H9 (cell line): ENCODE measurements around the gene CDC37L1. TPM values are rescaled to one million over a fixed set of nuclear protein-coding genes. Genes with fewer than 3 reads are reported as not detected.

Source experiments
- DNase-seq: peaks from one replicate; pipeline ENCODE4 v3.0.0-alpha.2; 2017
- H2AFZ ChIP-seq: one replicate; pipeline ENCODE4 v1.6.1; 2013; ENCODE audit warnings: mild to moderate bottlenecking, low read length, control low read depth, moderate library complexity
- H2AK5ac ChIP-seq: 2 replicates; pipeline ENCODE4 v1.6.1; 2013; ENCODE audit warnings: low read length, control low read depth, mixed read lengths; ENCODE audit not compliant: insufficient read length
- H2BK120ac ChIP-seq: one replicate; pipeline ENCODE4 v1.6.1; 2013; ENCODE audit warnings: low read depth, mild to moderate bottlenecking, low read length, control low read depth, inconsistent platforms; ENCODE audit not compliant: poor library complexity, severe bottlenecking
- H2BK12ac ChIP-seq: 2 replicates; pipeline ENCODE4 v1.6.1; 2013; ENCODE audit warnings: low read length, control low read depth, mixed read lengths, low read depth; ENCODE audit not compliant: insufficient read length
- H2BK15ac ChIP-seq: 2 replicates; pipeline ENCODE4 v1.6.1; 2013; ENCODE audit warnings: low read depth, low read length, control low read depth
- H2BK20ac ChIP-seq: one replicate; pipeline ENCODE4 v1.6.1; 2013; ENCODE audit warnings: low read depth, mild to moderate bottlenecking, low read length, control low read depth, inconsistent platforms; ENCODE audit not compliant: poor library complexity, severe bottlenecking
- H2BK5ac ChIP-seq: 2 replicates; pipeline ENCODE4 v1.6.1; 2013; ENCODE audit warnings: low read length, control low read depth, mixed read lengths; ENCODE audit not compliant: insufficient read length
- H3K14ac ChIP-seq: 2 replicates; pipeline ENCODE4 v1.6.1; 2013; ENCODE audit warnings: low read length, control low read depth; ENCODE audit not compliant: insufficient read depth
- H3K18ac ChIP-seq: 2 replicates; pipeline ENCODE4 v1.6.1; 2013; ENCODE audit warnings: low read depth, mild to moderate bottlenecking, mixed read lengths, low read length, control low read depth; ENCODE audit not compliant: insufficient read length
- H3K23ac ChIP-seq: 2 replicates; pipeline ENCODE4 v1.6.1; 2013; ENCODE audit warnings: low read length, control low read depth, mixed read lengths, low read depth; ENCODE audit not compliant: insufficient read length
- H3K23me2 ChIP-seq: 2 replicates; pipeline ENCODE4 v1.6.1; 2013; ENCODE audit warnings: low read depth, mild to moderate bottlenecking, mixed read lengths, low read length, control low read depth; ENCODE audit not compliant: insufficient read length, poor library complexity, severe bottlenecking
- H3K27ac ChIP-seq: 2 replicates; pipeline ENCODE4 v1.5.1; 2013; ENCODE audit warnings: low read length, control low read depth, mixed read lengths, low read depth; ENCODE audit not compliant: insufficient read length
- H3K27me3 ChIP-seq: 2 replicates; pipeline ENCODE4 v1.6.1; 2013; ENCODE audit warnings: low read length, control low read depth, inconsistent platforms; ENCODE audit not compliant: insufficient read depth
- H3K4ac ChIP-seq: 2 replicates; pipeline ENCODE4 v1.6.1; 2013; ENCODE audit warnings: low read depth, mild to moderate bottlenecking, control low read depth, inconsistent platforms, low read length, moderate library complexity
- H3K4me1 ChIP-seq: 2 replicates; pipeline ENCODE4 v1.6.1; 2013; ENCODE audit warnings: low read length, control low read depth, inconsistent platforms; ENCODE audit not compliant: insufficient read depth
- H3K4me2 ChIP-seq: 2 replicates; pipeline ENCODE4 v1.6.1; 2013; ENCODE audit warnings: low read length, control low read depth, mixed read lengths; ENCODE audit not compliant: insufficient read length, insufficient read depth
- H3K56ac ChIP-seq: 2 replicates; pipeline ENCODE4 v1.6.1; 2013; ENCODE audit warnings: low read depth, mild to moderate bottlenecking, mixed read lengths, low read length, control low read depth; ENCODE audit not compliant: insufficient read length
- H3K79me1 ChIP-seq: 2 replicates; pipeline ENCODE4 v1.6.1; 2013; ENCODE audit warnings: low read depth, mild to moderate bottlenecking, moderate library complexity, low read length, control low read depth, inconsistent platforms; ENCODE audit not compliant: insufficient read depth, poor library complexity, severe bottlenecking
- H3K79me2 ChIP-seq: 2 replicates; pipeline ENCODE4 v1.6.1; 2013; ENCODE audit warnings: low read length, control low read depth, inconsistent platforms; ENCODE audit not compliant: insufficient read depth
- H3K9ac ChIP-seq: 2 replicates; pipeline ENCODE4 v1.6.1; 2013; ENCODE audit warnings: low read length, control low read depth, mixed read lengths; ENCODE audit not compliant: insufficient read length; ENCODE audit errors: extremely low read depth
- H3K9me3 ChIP-seq: one replicate; pipeline ENCODE4 v1.6.1; 2013; ENCODE audit warnings: low read depth, low read length, inconsistent platforms; ENCODE audit not compliant: control insufficient read depth
- H3T11ph ChIP-seq: one replicate; pipeline ENCODE4 v1.6.1; 2013; ENCODE audit warnings: mild to moderate bottlenecking, low read length, control low read depth, inconsistent platforms
- H4K20me1 ChIP-seq: one replicate; pipeline ENCODE4 v1.6.1; 2013; ENCODE audit not compliant: control insufficient read depth, insufficient read length, insufficient read depth
- H4K5ac ChIP-seq: 2 replicates; pipeline ENCODE4 v1.6.1; 2013; ENCODE audit warnings: low read depth, mild to moderate bottlenecking, mixed read lengths, low read length, control low read depth; ENCODE audit not compliant: insufficient read length
- H4K8ac ChIP-seq: replicated peaks from 2 replicates; pipeline ENCODE4 v1.6.1; 2013; ENCODE audit warnings: low read length, control low read depth, mixed read lengths, low read depth; ENCODE audit not compliant: insufficient read length
- H4K91ac ChIP-seq: 2 replicates; pipeline ENCODE4 v1.6.1; 2013; ENCODE audit warnings: low read depth, mild to moderate bottlenecking, moderate library complexity, mixed read lengths, low read length, control low read depth; ENCODE audit not compliant: insufficient read length
- H3K27ac Mint-ChIP-seq, 3 experiments: 2 replicates in 2 of 3; 3 replicates in 1 of 3; pipeline ENCODE4 v1.8.0; 2020 to 2021; ENCODE audit warnings: mixed read lengths in 3 of 3, mild to moderate bottlenecking in 1 of 3, moderate library complexity in 1 of 3
- H3K27me3 Mint-ChIP-seq: 2 replicates; pipeline ENCODE4 v1.8.0; 2021; ENCODE audit warnings: low read depth, mild to moderate bottlenecking, moderate library complexity, mixed read lengths
- H3K36me3 Mint-ChIP-seq, 3 experiments: 2 replicates in 2 of 3; 3 replicates in 1 of 3; pipeline ENCODE4 v1.8.0; 2020 to 2021; ENCODE audit warnings: low read depth in 3 of 3, mixed read lengths in 3 of 3; ENCODE audit not compliant: insufficient read depth in 1 of 3
- H3K4me1 Mint-ChIP-seq, 2 experiments: 2 replicates each; pipeline ENCODE4 v1.8.0; 2020; ENCODE audit warnings: mixed read lengths in 2 of 2
- H3K4me3 Mint-ChIP-seq, 2 experiments: 2 replicates in 1 of 2; 3 replicates in 1 of 2; pipeline ENCODE4 v1.8.0; 2020 to 2021; ENCODE audit warnings: mild to moderate bottlenecking in 2 of 2, mixed read lengths in 2 of 2, moderate library complexity in 1 of 2
- H3K9me3 Mint-ChIP-seq, 2 experiments: 2 replicates in 1 of 2; 3 replicates in 1 of 2; pipeline ENCODE4 v1.8.0; 2020; ENCODE audit warnings: mild to moderate bottlenecking in 2 of 2, mixed read lengths in 2 of 2, moderate library complexity in 1 of 2
- CTCF ChIP-seq: fragments of 200-600 bp; sonication (generic); conservative IDR thresholded peaks from 3 replicates; pipeline ENCODE4 v1.8.0; 2021; ENCODE audit warnings: antibody characterized with exemption, mild to moderate bottlenecking
- WGBS: extraction: QIAGEN DNeasy Blood & Tissue Kit; methylation state at CpG from one replicate; pipeline ENCODE4 v1.1.7; 2013; ENCODE audit warnings: missing lambda C conversion rate, low lambda C conversion rate, mixed read lengths; ENCODE audit not compliant: insufficient read length; ENCODE audit errors: extremely low coverage; 5-methylcytosine and 5-hydroxymethylcytosine counted together
- total RNA-seq: library from RNA; stranded (reverse); gene quantifications from 2 replicates; pipeline ENCODE4 v1.2.1, GENCODE V29; 2021

The CDC37L1 gene
- total RNA-seq, 1 experiment from 2014 or later = 17.6 TPM

GRCh38 chr9:4656621-4657020 is 22.7 kb upstream of the CDC37L1 start:
- Histone ChIP-seq H3K27me3 (no peaks in the 10 kb centered on the region), H3T11ph (no peak overlapping the region), H3K4me1 (no peaks in the 10 kb centered on the region), H2BK12ac (no peak overlapping the region), H3K9me3 (no peaks in the 10 kb centered on the region), H4K20me1 (no peaks in the 10 kb centered on the region), H3K4ac (no peak overlapping the region), H3K79me1 (no peaks in the 10 kb centered on the region), H3K4me2 (no peak overlapping the region), H3K18ac (no peak overlapping the region), H4K8ac (no peak overlapping the region), H3K14ac (no peak overlapping the region), H4K91ac (no peak overlapping the region), H2BK15ac (no peak overlapping the region), H2AFZ (no peak overlapping the region), H3K23me2 (no peaks in the 10 kb centered on the region), H4K5ac (no peak overlapping the region), H3K79me2 (no peaks in the 10 kb centered on the region), H3K27ac (no peak overlapping the region), H3K9ac (no peak overlapping the region), H3K23ac (no peak overlapping the region), H2BK120ac (no peak overlapping the region), H3K56ac (no peak overlapping the region), H2BK20ac (no peak overlapping the region), H2AK5ac (no peak overlapping the region), H2BK5ac (no peak overlapping the region)
- no CpG with 5 or more reads among the region's 3 CpGs for WGBS
- Mint-ChIP-seq H3K27ac (peak overlapping the region in 1 of 3 experiments; percentile 84; a peak in 2 of 7 replicates), H3K4me3 (no peak overlapping the region), H3K9me3 (peaks cover 2% of the 10 kb centered on the region in 2 experiments; a peak in 2 of 5 replicates), H3K36me3 (peaks cover 0 to 2% (median 0%) of the 10 kb centered on the region in 3 experiments; a peak in 1 of 7 replicates), H3K4me1 (peaks cover 15 to 21% of the 10 kb centered on the region in 2 experiments), H3K27me3 (no peaks in the 10 kb centered on the region)
- TF ChIP-seq CTCF = no peak
- DNase-seq = no peak
